ENCODE results near the gene ITFG1. TPM values are rescaled to one million over a fixed set of nuclear protein-coding genes. Genes with fewer than 3 reads are reported as not detected.

Gene ITFG1
- total RNA-seq, 4 donors from 2014 or later: 27.4 to 47.0 (median 36.9) TPM

DNA sequence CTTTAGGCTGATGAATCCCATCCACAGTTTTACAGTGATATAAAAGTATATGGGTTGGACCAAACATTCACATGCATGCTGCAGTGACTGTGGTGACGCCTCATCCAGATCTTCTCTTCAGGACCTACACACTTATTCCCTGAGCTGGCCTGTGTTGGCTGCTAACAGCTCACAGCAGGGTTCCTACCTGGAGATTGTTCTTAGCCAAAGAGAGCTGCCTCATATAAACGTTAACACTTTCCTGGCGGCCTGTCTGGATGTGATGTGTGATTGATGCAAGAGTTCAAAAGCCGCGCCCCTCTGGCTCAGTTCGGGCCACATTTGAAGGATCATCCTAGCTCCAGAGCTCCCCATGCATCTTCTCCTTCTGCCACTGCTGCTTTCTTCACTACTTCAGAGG lies 224.1 kb downstream of the ITFG1 start:
- Histone ChIP-seq H3K36me3 (peaks cover 4% of the 10 kb centered on the region), H3K4me1 (no peaks in the 10 kb centered on the region), H3K9me3 (no peaks in the 10 kb centered on the region), H3K4me3 (no peak overlapping the region), H3K27me3 (no peaks in the 10 kb centered on the region), H3K27ac (no peak overlapping the region)
- 88% methylated on average over 6 of the region's 6 CpGs for WGBS
- TF ChIP-seq EP300 (IDR thresholded peaks at IDR 0.05): no peak
- DNase-seq (ENCODE audit: low spot score in 2 of 2): no peak

DNA sequence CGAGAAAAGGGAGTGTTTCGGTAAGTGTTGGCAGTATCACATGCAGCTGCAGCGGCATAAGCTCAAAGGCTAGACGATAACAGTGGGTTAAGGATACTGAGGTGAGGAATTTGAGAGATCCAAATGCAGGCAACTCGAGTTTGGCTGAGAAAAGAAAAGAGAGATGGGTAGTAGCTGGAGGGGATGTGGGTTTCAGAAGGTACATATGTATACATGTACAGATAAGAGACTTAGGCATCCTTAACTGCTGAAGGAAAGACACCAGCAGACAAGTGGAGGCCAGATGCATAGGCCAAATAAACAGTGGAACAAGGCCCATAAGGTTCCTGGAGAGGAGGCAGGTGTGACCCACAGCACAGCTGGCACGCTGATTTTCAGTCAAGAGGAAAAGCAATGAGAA lies 230.6 kb downstream of the ITFG1 start:
- H3K27ac ChIP-seq: no peak overlapping the region
- peaks cover 7% of the 10 kb centered on the region for H3K36me3 ChIP-seq
- H3K27me3 ChIP-seq: no peaks in the 10 kb centered on the region
- 81% methylated on average over 6 of the region's 6 CpGs for WGBS
- H3K4me1 ChIP-seq: no peaks in the 10 kb centered on the region
- H3K9me3 ChIP-seq: no peaks in the 10 kb centered on the region
- no peak for TF ChIP-seq POLR2AphosphoS5 (IDR thresholded peaks at IDR 0.05)
- no peak for TF ChIP-seq POLR2A (IDR thresholded peaks at IDR 0.05)
- no peak for TF ChIP-seq EP300 (IDR thresholded peaks at IDR 0.05)
- TF ChIP-seq, protein P1, sequence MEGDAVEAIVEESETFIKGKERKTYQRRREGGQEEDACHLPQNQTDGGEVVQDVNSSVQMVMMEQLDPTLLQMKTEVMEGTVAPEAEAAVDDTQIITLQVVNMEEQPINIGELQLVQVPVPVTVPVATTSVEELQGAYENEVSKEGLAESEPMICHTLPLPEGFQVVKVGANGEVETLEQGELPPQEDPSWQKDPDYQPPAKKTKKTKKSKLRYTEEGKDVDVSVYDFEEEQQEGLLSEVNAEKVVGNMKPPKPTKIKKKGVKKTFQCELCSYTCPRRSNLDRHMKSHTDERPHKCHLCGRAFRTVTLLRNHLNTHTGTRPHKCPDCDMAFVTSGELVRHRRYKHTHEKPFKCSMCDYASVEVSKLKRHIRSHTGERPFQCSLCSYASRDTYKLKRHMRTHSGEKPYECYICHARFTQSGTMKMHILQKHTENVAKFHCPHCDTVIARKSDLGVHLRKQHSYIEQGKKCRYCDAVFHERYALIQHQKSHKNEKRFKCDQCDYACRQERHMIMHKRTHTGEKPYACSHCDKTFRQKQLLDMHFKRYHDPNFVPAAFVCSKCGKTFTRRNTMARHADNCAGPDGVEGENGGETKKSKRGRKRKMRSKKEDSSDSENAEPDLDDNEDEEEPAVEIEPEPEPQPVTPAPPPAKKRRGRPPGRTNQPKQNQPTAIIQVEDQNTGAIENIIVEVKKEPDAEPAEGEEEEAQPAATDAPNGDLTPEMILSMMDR (IDR thresholded peaks at IDR 0.05): no peak
- no peak overlapping the region for H3K4me3 ChIP-seq
- no peak for DNase-seq (ENCODE audit: low spot score in 2 of 2)

DNA sequence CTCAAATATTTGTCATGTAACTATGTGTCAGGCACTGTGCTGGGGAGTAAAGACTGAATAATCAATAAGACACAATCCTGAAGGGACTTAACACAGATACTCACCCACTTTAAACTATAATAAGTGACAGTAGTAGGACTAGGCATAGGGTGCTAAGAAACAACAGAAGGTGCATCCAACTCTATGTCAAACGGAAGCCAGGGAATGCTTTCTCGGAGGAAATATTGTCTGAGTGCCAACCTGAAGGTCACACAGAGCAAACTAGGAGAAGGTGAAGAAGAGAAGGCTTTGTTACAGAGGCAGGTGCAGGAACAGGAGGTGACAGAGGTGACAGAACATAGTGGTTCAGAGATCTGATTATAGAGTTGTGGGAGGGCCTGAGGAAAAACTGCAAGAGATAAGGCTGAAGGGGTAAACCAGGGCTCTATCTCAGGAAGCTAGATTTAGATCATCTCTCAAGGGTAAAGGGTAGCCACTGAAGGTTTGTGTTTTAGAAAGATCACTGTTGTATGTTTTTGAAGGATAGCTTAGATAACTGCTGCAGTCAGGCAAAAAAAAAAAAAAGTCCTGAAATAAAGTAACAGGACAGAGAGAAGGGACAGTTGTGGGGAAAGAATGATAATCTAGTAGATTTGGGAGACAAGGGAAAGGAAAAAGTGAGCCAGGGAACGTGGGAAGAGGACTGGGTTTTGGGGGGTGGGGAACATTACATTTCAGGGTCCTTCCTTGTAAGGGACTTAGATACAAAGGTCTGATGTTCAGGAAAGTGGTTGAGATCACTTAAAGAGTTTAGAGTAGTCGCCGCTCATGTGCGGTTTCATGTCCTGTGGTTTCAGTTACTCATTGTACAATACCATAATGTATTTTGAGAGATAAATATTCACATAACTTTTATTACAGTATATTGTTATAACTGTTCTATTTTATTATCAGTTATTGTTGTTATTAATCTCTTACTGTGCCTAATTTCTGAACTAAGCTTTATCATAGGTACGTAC lies 231.5 kb downstream of the ITFG1 start:
- Histone ChIP-seq H3K4me1 (no peaks in the 10 kb centered on the region), H3K9me3 (no peaks in the 10 kb centered on the region), H3K27me3 (no peaks in the 10 kb centered on the region), H3K27ac (no peak overlapping the region), H3K4me3 (no peak overlapping the region), H3K36me3 (peaks cover 7% of the 10 kb centered on the region)
- no peak for DNase-seq (ENCODE audit: low spot score in 2 of 2)
- TF ChIP-seq POLR2A (IDR thresholded peaks at IDR 0.05) (no peak), POLR2AphosphoS5 (IDR thresholded peaks at IDR 0.05) (no peak), EP300 (IDR thresholded peaks at IDR 0.05) (no peak)
- TF ChIP-seq, protein P1 (IDR thresholded peaks at IDR 0.05): no peak
- 87% methylated on average over 7 of the region's 7 CpGs for WGBS

DNA sequence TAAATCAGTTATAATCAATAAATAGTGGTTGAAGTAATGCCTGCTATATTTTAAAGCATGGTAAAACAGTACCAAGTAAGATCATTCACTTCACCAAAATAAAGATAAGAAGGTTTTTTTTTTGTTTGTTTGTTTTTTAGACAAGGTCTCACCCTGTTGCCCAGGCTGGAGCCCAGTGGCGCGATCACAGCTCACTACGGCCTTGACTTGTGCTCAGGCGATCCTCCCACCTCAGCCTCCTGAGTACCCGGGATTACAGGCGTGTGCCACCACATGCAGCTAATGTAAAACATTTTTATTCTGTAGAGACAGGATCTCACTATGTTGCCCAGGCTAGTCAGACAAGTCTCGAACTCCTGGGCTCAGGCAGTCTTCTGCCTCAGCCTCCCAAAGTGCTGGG lies 232.6 kb downstream of the ITFG1 start:
- H3K27ac ChIP-seq: no peak overlapping the region
- H3K4me3 ChIP-seq: no peak overlapping the region
- H3K9me3 ChIP-seq: no peaks in the 10 kb centered on the region
- no peak for DNase-seq (ENCODE audit: low spot score in 2 of 2)
- TF ChIP-seq EP300 (IDR thresholded peaks at IDR 0.05) (no peak), POLR2A (IDR thresholded peaks at IDR 0.05) (no peak), POLR2AphosphoS5 (IDR thresholded peaks at IDR 0.05) (no peak)
- TF ChIP-seq, protein P1 (IDR thresholded peaks at IDR 0.05): no peak
- 96% methylated on average over 7 of the region's 7 CpGs for WGBS
- peaks cover 7% of the 10 kb centered on the region for H3K36me3 ChIP-seq
- no peaks in the 10 kb centered on the region for H3K4me1 ChIP-seq
- H3K27me3 ChIP-seq: no peaks in the 10 kb centered on the region

DNA sequence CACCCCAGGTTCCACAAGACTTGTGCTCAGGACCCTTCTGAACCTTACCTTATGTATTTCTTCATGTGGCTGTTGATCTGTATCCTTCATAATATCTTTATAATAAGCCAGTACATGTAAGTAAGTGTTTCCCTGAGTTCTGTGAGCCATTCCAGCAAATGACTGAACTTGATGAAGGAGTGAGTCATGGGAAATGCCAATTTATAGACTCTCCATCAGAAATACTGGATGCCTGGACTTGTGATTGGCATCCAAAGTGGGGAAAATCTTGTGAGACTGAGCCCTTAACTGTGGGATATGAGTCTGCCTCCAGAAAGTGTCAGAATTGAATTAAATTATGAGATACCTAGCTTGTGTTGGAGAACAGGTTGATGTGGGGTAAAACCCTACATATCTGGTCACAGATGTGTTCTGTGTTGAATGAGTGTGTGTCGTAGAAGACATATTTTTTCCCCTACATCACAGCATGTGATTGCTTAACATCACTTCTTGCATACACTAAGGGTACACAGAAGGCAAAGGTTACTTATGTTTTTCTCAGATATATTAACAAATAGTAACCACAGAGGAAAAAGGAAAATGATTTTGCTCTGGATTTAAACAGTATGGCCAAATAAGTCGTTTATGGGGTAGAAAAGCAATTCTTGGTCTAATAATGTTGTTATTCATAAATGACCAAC lies 247.0 kb downstream of the ITFG1 start:
- H3K9me3 ChIP-seq: no peaks in the 10 kb centered on the region
- H3K4me3 ChIP-seq: no peak overlapping the region
- no peaks in the 10 kb centered on the region for H3K4me1 ChIP-seq
- WGBS: 95% methylated on average over 2 of the region's 2 CpGs
- TF ChIP-seq POLR2AphosphoS5 (IDR thresholded peaks at IDR 0.05) (no peak), EP300 (IDR thresholded peaks at IDR 0.05) (no peak), POLR2A (IDR thresholded peaks at IDR 0.05) (no peak)
- TF ChIP-seq, protein P1 (IDR thresholded peaks at IDR 0.05): no peak
- no peak overlapping the region for H3K27ac ChIP-seq
- DNase-seq (ENCODE audit: low spot score in 2 of 2): no peak
- no peaks in the 10 kb centered on the region for H3K27me3 ChIP-seq
- H3K36me3 ChIP-seq: peaks cover 35% of the 10 kb centered on the region

Data from suprapubic skin (tissue), 4 donors.